HepG2 (cell line): ENCODE results near the gene CNNM4. TPM values are rescaled to one million over a fixed set of nuclear protein-coding genes. Genes with fewer than 3 reads are reported as not detected.
A peak's percentile ranks its signal among the peaks of the same experiment; 100 is the strongest.

Experiments used
- CEBPZ ChIP-seq: IDR thresholded peaks from 2 replicates; pipeline ENCODE4 v1.6.1; 2012; ENCODE audit warnings: low read length, improper control_type of control experiment
- CHCHD3 ChIP-seq: sonication (generic); formaldehyde crosslinking; IDR thresholded peaks from 2 replicates; pipeline ENCODE4 v1.8.0; 2022; ENCODE audit warnings: mild to moderate bottlenecking, missing genetic modification reagents, moderate library complexity
- E2F5 ChIP-seq: sonication (generic); formaldehyde crosslinking; conservative IDR thresholded peaks from 2 replicates; pipeline ENCODE4 v1.4.0; 2020; ENCODE audit warnings: missing genetic modification reagents
- EED ChIP-seq: sonication (generic); formaldehyde crosslinking; IDR thresholded peaks from 2 replicates; pipeline ENCODE4 v1.5.0; 2020; ENCODE audit warnings: mild to moderate bottlenecking, missing genetic modification reagents
- FOSL2 ChIP-seq: sonication (generic); formaldehyde crosslinking; IDR thresholded peaks from 2 replicates; pipeline ENCODE4 v1.4.0; 2020; ENCODE audit warnings: missing genetic modification reagents
- IRF9 ChIP-seq: sonication (generic); formaldehyde crosslinking; IDR thresholded peaks from 2 replicates; pipeline ENCODE4 v1.8.0; 2022; ENCODE audit warnings: missing genetic modification reagents, mild to moderate bottlenecking, borderline replicate concordance
- NONO ChIP-seq, 2 experiments: fragments of 450-650 bp in 1 of 2; sonication (generic) in 1 of 2; formaldehyde crosslinking in 1 of 2; IDR thresholded peaks in 1 of 2; conservative IDR thresholded peaks in 1 of 2; 2 replicates each; pipeline versions ENCODE4 v1.6.1 to v1.8.0; 2017 to 2022; ENCODE audit warnings: mild to moderate bottlenecking in 1 of 2, missing genetic modification reagents in 1 of 2, moderate library complexity in 1 of 2
- PITX1 ChIP-seq: sonication (generic); formaldehyde crosslinking; IDR thresholded peaks from 2 replicates; pipeline ENCODE4 v1.5.1; 2020; ENCODE audit warnings: mild to moderate bottlenecking, missing genetic modification reagents
- RAD51 ChIP-seq: fragments of 450-650 bp; IDR thresholded peaks from 2 replicates; pipeline ENCODE4 v1.6.1; 2016; ENCODE audit warnings: borderline replicate concordance
- REXO4 ChIP-seq: sonication (generic); formaldehyde crosslinking; IDR thresholded peaks from 2 replicates; pipeline ENCODE4 v1.8.0; 2022; ENCODE audit warnings: missing genetic modification reagents, mild to moderate bottlenecking, borderline replicate concordance
- SMARCE1 ChIP-seq: fragments of 450-650 bp; IDR thresholded peaks from 2 replicates; pipeline ENCODE4 v1.6.1; 2017; ENCODE audit warnings: borderline replicate concordance
- UBTF ChIP-seq: sonication (generic); formaldehyde crosslinking; IDR thresholded peaks from 2 replicates; pipeline ENCODE4 v1.4.0; 2020; ENCODE audit warnings: mild to moderate bottlenecking, missing genetic modification reagents
- ZFX ChIP-seq: sonication (generic); formaldehyde crosslinking; IDR thresholded peaks from 2 replicates; pipeline ENCODE4 v1.4.0; 2020; ENCODE audit warnings: mild to moderate bottlenecking, low read depth, missing genetic modification reagents, moderate library complexity
- ZNF468 ChIP-seq: sonication (generic); formaldehyde crosslinking; IDR thresholded peaks from 2 replicates; pipeline ENCODE4 v1.8.0; 2022; ENCODE audit warnings: mild to moderate bottlenecking, moderate library complexity, missing genetic modification reagents
- ZNF530 ChIP-seq: sonication (generic); formaldehyde crosslinking; IDR thresholded peaks from 2 replicates; pipeline ENCODE4 v1.5.0; 2020; ENCODE audit warnings: low read depth, mild to moderate bottlenecking, missing genetic modification reagents
- ZNF740 ChIP-seq: sonication (generic); formaldehyde crosslinking; IDR thresholded peaks from 2 replicates; pipeline ENCODE4 v1.4.0; 2020; ENCODE audit warnings: missing genetic modification reagents
- polyA plus RNA-seq, 8 experiments: library from polyadenylated mRNA; depleted of rRNA in 3 of 8; stranded (reverse) in 7 of 8; unstranded in 1 of 8; fragments of >200 nt; fragmentation: Illumina TruSeq in 4 of 8; extraction: Trizol in 4 of 8; gene quantifications; 2 replicates each; pipeline versions ENCODE4 v1.2.1 to v1.2.3, GENCODE V29; 2011 to 2016; ENCODE audit warnings: low read depth in 4 of 8, missing spikeins in 1 of 8, mixed read lengths in 1 of 8; ENCODE audit not compliant: insufficient read depth in 1 of 8
- total RNA-seq, 5 experiments: library from RNA; depleted of rRNA; stranded (reverse); fragments of >200 nt; fragmentation: Illumina TruSeq; extraction: Trizol; gene quantifications; 2 replicates each; pipeline ENCODE4 v1.2.3, GENCODE V29; 2016; ENCODE audit warnings: low read depth in 1 of 5

CNNM4 gene
- total and polyA plus RNA-seq, 2 of the 13 experiments (the other 11 are each of a cell fraction or from before 2014, with no cell fraction given): 5.9 to 8.4 TPM

GRCh38 chr2:96857667-96858372 lies 97.1 kb downstream of the CNNM4 start, which contains the start of gene ANKRD39 (continued):
- TF ChIP-seq IRF9 (CRISPR knock-in tag): peak; percentile 98
- no peak for TF ChIP-seq ZNF530 (CRISPR knock-in tag)
- peak; percentile 76 for TF ChIP-seq E2F5
- no peak for TF ChIP-seq SMARCE1
- peak; percentile 68 for TF ChIP-seq PITX1 (CRISPR knock-in tag)
- no peak for TF ChIP-seq RAD51
- peak; percentile 93 for TF ChIP-seq UBTF (CRISPR knock-in tag)
- TF ChIP-seq FOSL2: no peak
- 0 out of 2 replicates have a peak, but pooled peaks have one; percentile 14 for TF ChIP-seq ZNF740
- no peak; the same call in 1 of the 2 replicates for TF ChIP-seq CHCHD3 (CRISPR knock-in tag)
- peak; percentile 77; the same call in 1 of the 2 replicates for TF ChIP-seq REXO4
- peak; percentile 99 for TF ChIP-seq ZFX
- peak; percentile 89 for TF ChIP-seq EED (CRISPR knock-in tag)
- TF ChIP-seq CEBPZ: peak; percentile 52; the same call in 1 of the 2 replicates
- no peak for TF ChIP-seq NONO (IDR thresholded peaks at IDR 0.05)
- TF ChIP-seq NONO (CRISPR knock-in tag; conservative IDR thresholded peaks at IDR 0.05): peak; percentile 86
- no peak for TF ChIP-seq ZNF468 (CRISPR knock-in tag)
